DOHH2 (cell line): Measurements from ENCODE around the gene MYOZ2.

Experiments used
- CTCF ChIP-seq: fragments of 200-600 bp; sonication (generic); IDR thresholded peaks from one replicate; pipeline ENCODE4 v1.5.1; 2014; ENCODE audit warnings: antibody characterized with exemption, mild to moderate bottlenecking, low read depth, low read length; ENCODE audit not compliant: poor library complexity, severe bottlenecking
- EZH2phosphoT487 ChIP-seq: fragments of 200-600 bp; sonication (generic); IDR thresholded peaks from 2 replicates; pipeline ENCODE4 v1.6.1; 2017; ENCODE audit warnings: borderline replicate concordance, mild to moderate bottlenecking, antibody characterized with exemption, low read length, moderate library complexity, mixed read lengths

DNA sequence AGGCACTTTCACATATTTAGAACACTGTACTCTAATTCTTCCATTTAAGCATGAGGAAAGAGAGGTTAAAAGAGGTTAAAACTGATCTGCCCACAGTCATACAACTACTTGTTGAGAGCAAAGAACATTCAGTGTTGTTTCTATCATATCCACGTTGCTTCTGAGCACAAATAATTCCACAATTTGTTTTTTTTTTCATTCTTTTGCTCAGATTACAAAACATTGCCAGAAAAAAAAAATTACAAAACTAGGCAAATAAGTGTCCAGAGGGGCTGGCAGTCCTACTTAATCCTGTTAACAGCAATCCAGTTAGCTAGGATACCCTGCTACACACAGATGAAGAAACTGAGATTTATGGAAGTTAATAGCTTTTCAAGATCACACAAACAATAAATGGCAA lies 70.5 kb downstream of the MYOZ2 start:
- no peak for TF ChIP-seq CTCF
- no peak for TF ChIP-seq EZH2phosphoT487
